NCI-H187 (cell line): ENCODE results near the gene HPCAL4.

Source experiments
- DNase-seq, 2 experiments: peaks; one replicate each; lab custom pipeline; 2025; lab: John Stamatoyannopoulos, UW

HPCAL4 gene

GRCh38 chr1:39649636-39650185 is 41.5 kb downstream of the HPCAL4 start:
- DNase-seq, result no peak

- no peak for DNase-seq
Observed at GRCh38 chr1:39648496-39648895, 42.7 kb downstream of the HPCAL4 start.

DNA sequence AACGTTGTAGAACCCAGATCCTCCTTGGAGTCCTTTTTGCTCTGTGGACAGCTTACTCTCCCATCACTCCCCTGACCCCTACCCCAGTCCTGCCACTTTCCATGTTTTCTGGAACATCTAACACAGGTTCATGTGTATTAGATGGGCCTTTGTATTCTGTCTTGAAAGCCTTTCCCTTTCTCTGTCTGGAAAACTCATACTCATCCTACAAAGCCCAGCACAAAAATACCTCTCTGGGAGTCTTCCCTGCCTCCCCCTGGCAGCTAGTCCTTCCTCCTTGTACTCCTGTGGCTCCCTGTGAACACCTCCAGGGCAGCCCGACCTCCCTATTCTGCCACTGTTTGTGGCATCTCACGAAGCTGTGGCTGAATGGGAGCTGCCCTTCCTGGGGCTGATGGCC is 44.0 kb downstream of the HPCAL4 start:
- no peak for DNase-seq

GRCh38 chr1:39646232-39647081 is 44.8 kb downstream of the HPCAL4 start:
- DNase-seq, result no peak

GRCh38 chr1:39645411-39646043 is 45.7 kb downstream of the HPCAL4 start:
- DNase-seq, result no peak

DNA sequence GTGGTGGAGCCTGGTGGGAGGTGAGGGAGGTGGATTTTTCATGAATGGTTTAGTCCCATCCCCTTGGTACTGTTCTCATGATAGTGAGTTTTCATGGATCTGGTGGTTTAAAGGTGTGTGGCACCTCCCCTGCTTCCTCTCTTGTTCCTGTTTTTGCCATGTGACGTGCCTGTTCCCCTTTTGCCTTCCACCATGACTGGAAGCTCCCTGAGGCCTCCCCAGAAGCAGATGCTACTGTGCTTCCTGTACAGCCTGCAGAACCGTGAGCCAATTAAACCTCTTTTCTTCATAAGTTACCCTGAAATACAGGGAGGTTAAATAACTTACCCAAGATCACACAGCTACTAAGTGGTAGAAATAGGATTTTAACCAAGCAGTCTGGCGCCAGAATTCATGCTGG is 47.5 kb downstream of the HPCAL4 start:
- no peak for DNase-seq

- DNase-seq, result no peak
Observed at GRCh38 chr1:39642796-39643195, 48.4 kb downstream of the HPCAL4 start.

GRCh38 chr1:39640861-39641260 is 50.4 kb downstream of the HPCAL4 start:
- no peak for DNase-seq

GRCh38 chr1:39639305-39640130 is 51.7 kb downstream of the HPCAL4 start, which contains the start of gene HEYL:
Gene HEYL (minus strand): TSS chr1:39639643. CDS start chr1:39639625, 18 bp downstream.
- no peak for DNase-seq

GRCh38 chr1:39638965-39639304 is 52.3 kb downstream of the HPCAL4 start:
- no peak for DNase-seq

DNA sequence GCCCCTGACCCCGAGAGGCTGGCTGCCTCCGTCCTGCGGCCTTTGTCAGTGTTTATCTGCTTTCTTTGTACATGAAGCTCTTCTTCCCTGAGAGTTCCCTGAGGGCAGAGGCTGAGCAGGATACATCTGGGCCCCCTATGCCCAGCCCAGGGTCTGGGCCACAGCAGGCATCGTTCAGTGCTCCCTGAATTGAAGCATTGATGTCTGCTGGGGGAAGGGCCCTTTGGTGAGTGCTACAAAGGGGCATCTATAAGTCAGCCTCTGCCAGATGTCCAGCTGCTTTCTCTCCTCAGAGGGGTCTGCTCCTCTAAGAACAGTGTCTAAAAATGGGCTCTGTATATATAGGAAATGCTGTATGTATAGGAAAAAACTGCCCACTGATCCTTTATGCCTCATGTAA is 53.9 kb downstream of the HPCAL4 start:
- no peak for DNase-seq

DNA sequence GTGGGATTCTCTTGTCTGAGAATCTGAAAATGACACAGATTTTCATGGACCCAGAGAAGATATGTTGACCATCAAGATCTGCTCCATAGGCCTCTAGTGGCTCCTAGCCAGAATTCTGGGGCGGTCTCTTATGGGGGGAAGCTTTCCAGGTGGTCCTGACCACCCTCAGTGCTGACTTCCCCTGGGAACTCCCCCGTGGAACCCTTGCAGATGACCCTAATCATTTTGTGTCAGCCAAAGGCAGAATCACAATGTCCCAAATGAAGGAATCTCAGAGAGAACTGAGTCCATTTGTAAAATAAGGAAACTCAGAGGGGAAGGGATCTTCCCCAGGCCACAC is 55.4 kb downstream of the HPCAL4 start:
- no peak for DNase-seq

DNA sequence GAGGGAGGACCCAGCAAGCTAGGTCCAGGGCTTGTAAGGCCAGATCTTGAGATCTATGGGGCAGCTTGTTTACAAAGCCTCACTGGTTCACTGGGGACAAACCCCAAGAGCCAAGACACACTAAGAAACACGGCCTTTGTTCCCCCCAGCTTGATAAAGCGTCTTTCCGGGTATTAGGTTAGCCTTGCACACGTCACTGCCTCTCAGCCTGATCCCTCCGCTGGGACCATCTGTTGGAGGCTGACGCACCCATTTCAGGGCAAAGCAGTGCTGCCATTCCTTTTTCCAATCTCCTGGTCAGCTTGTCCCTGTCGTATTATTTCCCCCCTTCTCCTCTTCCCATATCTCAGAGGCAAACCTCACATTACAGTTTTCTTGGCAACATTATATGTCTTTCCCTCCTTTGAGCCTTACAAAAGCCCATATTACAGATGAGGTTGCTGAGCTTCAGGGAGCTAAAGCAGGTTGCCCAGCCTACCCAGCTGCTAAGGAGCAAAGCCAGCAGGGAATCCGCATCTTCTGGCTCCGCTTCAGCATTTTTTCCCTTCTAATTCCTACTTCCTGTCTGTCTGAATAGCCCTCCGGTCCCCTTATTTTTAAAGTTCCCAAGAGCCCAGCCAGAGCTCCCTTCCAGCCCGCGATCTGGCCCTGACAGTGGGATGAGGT is 55.9 kb downstream of the HPCAL4 start:
- DNase-seq, result no peak

DNA sequence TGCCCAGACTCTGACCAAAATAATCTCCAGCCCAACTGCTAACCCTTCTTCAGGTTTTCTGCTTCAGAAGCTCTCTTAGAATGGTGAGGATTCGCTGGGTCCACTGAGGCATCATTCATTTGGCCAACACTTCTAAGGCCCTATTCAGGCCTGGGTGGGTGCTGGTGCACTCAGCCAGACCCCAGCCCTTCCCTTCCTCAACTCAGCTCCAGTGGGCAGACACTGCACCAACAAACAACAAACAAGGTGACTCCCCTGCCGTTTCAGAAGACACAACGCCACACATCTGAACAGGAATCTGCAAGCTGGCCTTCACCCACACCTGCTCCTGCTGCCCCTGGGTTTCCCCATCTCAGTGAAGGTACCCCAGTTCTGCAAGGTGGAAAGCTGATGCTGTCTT is 57.8 kb downstream of the HPCAL4 start:
- DNase-seq, result no peak

GRCh38 chr1:39632682-39633417 is 58.4 kb downstream of the HPCAL4 start:
- DNase-seq, result no peak

DNA sequence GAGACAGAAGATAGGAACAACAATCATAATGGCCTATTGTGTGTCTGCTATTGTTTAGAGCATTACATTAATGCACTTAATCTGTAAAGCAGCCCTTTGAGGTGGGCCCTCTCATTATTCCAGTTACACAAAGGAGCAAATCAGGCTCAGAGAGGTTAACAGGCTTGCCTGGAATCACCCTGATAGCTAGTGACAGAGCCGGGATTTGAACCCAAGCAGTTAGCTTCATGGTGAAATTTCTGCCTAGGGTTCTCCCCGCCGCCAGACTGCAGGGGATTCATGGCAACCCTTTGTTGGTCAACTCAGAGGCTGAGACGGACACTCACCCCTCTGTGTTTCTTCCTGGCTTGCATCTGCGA is 58.9 kb downstream of the HPCAL4 start:
- no peak for DNase-seq

DNA sequence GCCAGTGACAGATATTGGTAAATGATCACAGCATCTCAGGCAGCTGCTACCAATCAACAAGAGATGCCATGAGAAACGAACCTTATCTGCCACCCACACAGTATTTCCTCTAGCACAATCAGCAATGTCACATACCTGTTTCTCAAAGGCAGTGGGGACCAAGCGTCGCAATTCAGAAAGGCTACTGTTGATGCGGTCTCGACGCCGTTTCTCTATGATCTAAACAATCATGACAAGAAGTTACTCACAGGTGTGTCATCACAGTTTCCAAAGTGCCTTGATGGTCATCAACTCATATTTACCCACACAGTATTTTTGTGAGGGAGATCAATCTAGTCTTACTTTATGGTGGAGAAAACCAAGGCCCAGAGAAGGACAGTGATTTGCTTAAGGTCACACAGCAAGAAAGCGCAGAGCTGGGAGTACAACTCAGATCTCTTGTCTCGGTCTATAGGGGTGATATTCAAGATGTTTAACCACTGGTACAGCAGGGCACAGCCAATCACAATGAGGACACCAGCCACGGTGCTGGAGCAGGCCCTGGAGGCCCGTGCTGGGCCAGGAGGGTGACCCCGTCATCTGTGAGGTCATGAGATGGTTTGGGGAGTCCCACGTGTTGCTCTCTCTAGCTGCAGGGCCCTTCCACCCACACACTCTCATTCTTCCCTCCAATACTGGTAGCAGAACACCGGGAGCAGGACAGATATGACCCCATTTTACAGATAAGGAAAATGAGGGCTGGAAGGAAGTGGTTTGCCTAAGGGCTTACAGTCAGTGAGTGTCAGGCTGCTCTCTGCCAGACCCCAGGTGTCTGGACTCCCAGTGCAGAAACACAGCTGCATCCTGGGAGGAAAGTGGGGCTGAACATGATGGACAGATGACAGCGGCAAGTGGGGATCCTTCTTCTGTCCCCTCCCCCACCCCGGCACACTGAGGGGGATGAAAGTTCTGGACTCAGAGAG is 59.6 kb downstream of the HPCAL4 start:
- DNase-seq, result no peak

DNA sequence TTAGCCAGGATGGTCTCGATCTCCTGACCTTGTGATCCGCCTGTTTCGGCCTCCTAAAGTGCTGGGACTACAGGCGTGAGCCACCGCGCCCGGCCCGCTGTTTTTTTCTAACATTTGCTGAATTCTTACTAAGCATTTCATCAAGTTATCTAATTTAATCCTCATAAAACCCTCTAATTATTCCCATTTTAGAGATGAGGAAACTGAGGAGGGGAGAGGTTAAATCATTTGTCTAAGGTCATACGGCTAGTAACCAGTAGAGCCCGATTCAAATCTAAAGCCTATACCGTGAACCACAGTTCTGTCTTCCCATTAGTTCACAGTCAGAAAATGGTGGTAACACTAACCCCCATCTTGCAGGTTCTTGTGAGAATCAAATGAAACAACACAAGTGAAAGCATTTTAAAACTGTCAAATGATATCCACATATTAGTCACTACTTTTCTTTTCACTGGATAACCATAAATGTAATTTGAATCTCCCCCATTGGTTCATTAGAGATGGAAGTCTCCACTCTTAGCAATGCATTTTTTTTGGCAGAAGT is 62.4 kb downstream of the HPCAL4 start:
- no peak for DNase-seq
